ENCODE results near the gene RPL11.
"Not testable (repeated sequence)": the region's sequence is repeated elsewhere in the genome, so short reads cannot be mapped to it uniquely, and the experiment has no call there.

- not testable (repeated sequence) for TF ChIP-seq CTCF (conservative IDR thresholded peaks at IDR 0.05; ENCODE audit: low read depth, low read length); EZH2 (IDR thresholded peaks at IDR 0.05; ENCODE audit: borderline replicate concordance, low read depth, low read length, poor library complexity, severe bottlenecking)
These were observed 42.4 kb upstream of the RPL11 start for GRCh38 chr1:23649157-23649556.
